Suprapubic skin (tissue), 4 donors: Measurements from ENCODE around the gene CTSH. TPM values are rescaled to one million over a fixed set of nuclear protein-coding genes. Genes with fewer than 3 reads are reported as not detected.
"Not testable (repeated sequence)": the region's sequence is repeated elsewhere in the genome, so short reads cannot be mapped to it uniquely, and the experiment has no call there.

Source experiments
- DNase-seq, 2 donors: peaks; one replicate each; pipeline ENCODE4 v3.0.0-alpha.2; 2019; ENCODE audit warnings: low spot score in 2 of 2
- H3K27ac ChIP-seq: fragments of 200-600 bp; sonication (generic); one replicate; pipeline ENCODE4 v1.5.1; 2019
- H3K27me3 ChIP-seq: fragments of 200-600 bp; sonication (generic); one replicate; pipeline ENCODE4 v1.5.1; 2019
- H3K36me3 ChIP-seq: fragments of 200-600 bp; sonication (generic); one replicate; pipeline ENCODE4 v1.5.1; 2019
- H3K4me1 ChIP-seq: fragments of 200-600 bp; sonication (generic); one replicate; pipeline ENCODE4 v1.5.1; 2019
- H3K4me3 ChIP-seq: fragments of 200-600 bp; sonication (generic); one replicate; pipeline ENCODE4 v1.5.1; 2019; ENCODE audit warnings: mild to moderate bottlenecking
- H3K9me3 ChIP-seq: fragments of 200-600 bp; sonication (generic); one replicate; pipeline ENCODE4 v1.5.1; 2019
- EP300 ChIP-seq: sonication (generic); formaldehyde crosslinking; IDR thresholded peaks from one replicate; pipeline ENCODE4 v1.6.1; 2017; ENCODE audit warnings: antibody characterized with exemption
- POLR2A ChIP-seq, 2 donors: fragments of 450-650 bp; IDR thresholded peaks; one replicate each; pipeline ENCODE4 v1.6.1; 2017; ENCODE audit warnings: antibody characterized with exemption in 2 of 2, mild to moderate bottlenecking in 2 of 2, moderate library complexity in 2 of 2
- POLR2AphosphoS5 ChIP-seq, 3 donors: sonication (generic); formaldehyde crosslinking; IDR thresholded peaks; one replicate each; pipeline ENCODE4 v1.6.1; 2017; ENCODE audit warnings: antibody characterized with exemption in 3 of 3
- WGBS: methylation state at CpG from one replicate; pipeline ENCODE4 v1.1.5; 2018; 5-methylcytosine and 5-hydroxymethylcytosine counted together
- total RNA-seq, 4 donors: library from RNA; depleted of rRNA; stranded (reverse); fragments of >200 nt; gene quantifications; one replicate each; pipeline ENCODE4 v1.1.0, GENCODE V29; 2016
- TF ChIP-seq, protein P1 (sequence below), 2 donors: fragments of 200-600 bp in 1 of 2; fragments of 450-650 bp in 1 of 2; sonication (generic) in 1 of 2; IDR thresholded peaks; one replicate each; pipeline ENCODE4 v1.5.1; 2016 to 2019; ENCODE audit warnings: antibody characterized with exemption in 2 of 2, mild to moderate bottlenecking in 1 of 2, moderate library complexity in 1 of 2

The CTSH gene
- total RNA-seq, 4 donors from 2014 or later, result 98.4 to 308 (median 219) TPM

DNA sequence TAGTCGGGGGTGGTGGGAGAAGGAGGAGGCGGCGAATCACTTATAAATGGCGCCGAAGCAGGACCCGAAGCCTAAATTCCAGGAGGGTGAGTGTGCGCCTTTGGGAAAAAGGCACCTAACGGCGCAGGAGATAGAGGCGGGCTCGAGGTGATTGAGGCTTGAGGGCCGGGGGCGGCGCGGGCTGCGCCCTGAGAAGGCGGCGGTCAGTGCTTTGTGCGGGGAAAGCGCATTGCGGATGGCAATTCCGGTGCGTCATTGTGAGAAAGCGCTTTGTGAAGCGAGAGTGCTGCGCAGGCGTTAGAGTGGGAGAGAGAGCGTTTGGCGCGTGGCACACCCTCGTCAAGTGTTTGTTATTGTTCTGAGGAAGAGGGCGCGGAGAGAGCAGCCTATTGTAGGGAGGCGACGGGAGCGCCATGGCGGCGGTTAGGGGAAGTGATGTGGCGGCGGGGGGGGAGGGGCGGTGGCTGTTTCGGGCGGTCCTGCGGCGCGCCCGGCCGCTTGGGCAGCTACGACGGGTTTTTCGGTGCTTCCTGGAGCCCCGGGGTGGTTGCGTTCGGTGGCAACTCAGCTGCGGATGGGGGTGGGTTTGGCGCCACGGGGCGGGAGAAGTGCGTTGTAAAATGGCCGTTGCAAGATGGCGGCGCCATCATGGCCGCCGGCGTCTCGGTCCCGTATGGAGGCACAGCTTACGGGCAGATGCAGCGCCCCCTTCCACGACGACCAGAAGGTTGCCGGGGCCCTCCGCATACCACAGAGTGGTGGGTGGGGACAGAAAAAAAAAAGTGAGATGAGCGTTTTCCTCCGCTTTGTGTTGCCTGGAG lies 71.7 kb downstream of the CTSH start:
- Histone ChIP-seq H3K27ac (peak overlapping the region; percentile 100), H3K27me3 (no peaks in the 10 kb centered on the region), H3K36me3 (no peaks in the 10 kb centered on the region), H3K4me1 (peaks cover 43% of the 10 kb centered on the region), H3K4me3 (peak overlapping the region; percentile 77), H3K9me3 (no peaks in the 10 kb centered on the region)
- peak; percentile 89 to 91 for DNase-seq
- 0% methylated on average over 47 of the region's 75 CpGs for WGBS
- peak in 1 of 2 donors; percentile 77 for TF ChIP-seq POLR2A (IDR thresholded peaks at IDR 0.05)
- peak in 2 of 3 donors; percentile 30 to 46 for TF ChIP-seq POLR2AphosphoS5 (IDR thresholded peaks at IDR 0.05)
- TF ChIP-seq EP300, result no peak
- TF ChIP-seq, protein P1, sequence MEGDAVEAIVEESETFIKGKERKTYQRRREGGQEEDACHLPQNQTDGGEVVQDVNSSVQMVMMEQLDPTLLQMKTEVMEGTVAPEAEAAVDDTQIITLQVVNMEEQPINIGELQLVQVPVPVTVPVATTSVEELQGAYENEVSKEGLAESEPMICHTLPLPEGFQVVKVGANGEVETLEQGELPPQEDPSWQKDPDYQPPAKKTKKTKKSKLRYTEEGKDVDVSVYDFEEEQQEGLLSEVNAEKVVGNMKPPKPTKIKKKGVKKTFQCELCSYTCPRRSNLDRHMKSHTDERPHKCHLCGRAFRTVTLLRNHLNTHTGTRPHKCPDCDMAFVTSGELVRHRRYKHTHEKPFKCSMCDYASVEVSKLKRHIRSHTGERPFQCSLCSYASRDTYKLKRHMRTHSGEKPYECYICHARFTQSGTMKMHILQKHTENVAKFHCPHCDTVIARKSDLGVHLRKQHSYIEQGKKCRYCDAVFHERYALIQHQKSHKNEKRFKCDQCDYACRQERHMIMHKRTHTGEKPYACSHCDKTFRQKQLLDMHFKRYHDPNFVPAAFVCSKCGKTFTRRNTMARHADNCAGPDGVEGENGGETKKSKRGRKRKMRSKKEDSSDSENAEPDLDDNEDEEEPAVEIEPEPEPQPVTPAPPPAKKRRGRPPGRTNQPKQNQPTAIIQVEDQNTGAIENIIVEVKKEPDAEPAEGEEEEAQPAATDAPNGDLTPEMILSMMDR (IDR thresholded peaks at IDR 0.05), result peak in 1 of 2 donors; percentile 23

DNA sequence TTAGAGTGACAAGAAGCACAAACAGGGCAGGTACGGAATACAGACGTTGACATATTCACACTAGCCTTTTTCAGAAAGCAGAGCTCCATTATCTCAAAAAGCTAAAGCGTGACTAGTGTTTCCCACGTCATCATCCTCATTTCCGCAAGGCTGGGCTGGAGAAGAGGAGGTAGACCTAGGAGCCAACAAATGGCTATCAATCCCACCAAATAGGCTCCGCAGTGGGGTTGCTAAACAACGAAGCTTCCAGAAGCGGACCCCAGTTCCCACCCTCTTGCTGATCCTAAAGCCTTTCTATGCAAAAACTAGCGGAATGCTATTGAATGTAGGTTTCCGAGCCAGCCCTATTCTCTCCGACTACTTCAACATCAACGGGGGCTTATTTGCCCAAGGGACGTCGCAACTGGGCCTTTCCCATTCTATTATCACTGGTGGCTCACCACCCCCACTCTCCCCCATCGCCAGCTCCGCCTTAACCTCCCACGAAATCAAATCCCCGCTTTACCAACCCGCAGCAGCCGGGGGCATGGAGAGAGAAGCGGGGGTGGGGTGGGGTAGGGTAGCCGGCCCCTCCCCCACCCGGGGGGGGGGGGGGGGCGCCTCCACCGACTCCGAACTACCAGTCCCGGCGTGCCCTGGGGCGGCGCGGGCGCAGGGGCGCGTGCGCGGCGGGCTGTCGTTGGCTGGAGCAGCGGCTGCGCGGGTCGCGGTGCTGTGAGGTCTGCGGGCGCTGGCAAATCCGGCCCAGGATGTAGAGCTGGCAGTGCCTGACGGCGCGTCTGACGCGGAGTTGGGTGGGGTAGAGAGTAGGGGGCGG lies 72.5 kb downstream of the CTSH start, which contains the start of gene MORF4L1:
TSS of gene MORF4L1 (plus strand) at position 736 of the 817 bp plus-strand sequence. CDS start 128 bp downstream, outside the sequence.
- WGBS, result 15% methylated on average over 23 of the region's 52 CpGs

DNA sequence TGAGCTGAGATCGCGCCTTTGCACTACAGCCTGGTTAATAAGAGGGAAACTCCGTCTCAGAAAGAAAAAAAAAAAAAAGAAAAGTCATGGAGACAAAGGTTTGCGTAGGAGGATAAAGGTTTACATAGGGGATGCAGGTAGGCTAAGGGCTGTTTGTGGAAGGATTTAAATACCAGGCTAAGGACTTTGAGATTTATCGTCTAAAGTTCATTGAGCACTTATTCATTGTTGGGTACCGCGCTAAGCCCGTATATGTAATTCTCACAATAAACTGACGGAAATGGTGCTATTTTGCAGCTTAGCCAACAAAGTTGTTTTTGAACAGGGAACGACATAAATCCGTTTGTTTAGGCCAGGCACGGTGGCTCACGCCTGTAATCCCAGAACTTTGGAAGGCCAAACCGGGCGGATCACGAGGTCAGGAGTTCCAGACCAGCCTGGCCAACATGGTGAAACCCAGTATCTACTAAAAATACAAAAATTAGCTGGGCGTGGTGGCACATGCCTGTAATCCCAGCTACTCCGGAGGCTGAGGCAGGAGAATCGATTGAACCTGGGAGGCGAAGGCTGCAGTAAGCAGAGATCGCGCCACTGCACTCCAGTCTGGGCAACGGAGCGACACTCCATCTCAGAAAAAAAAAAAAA lies 73.2 kb downstream of the CTSH start:
- peak overlapping the region; percentile 100 for H3K27ac ChIP-seq
- not testable (repeated sequence) for H3K36me3 ChIP-seq, H3K9me3 ChIP-seq, DNase-seq, H3K27me3 ChIP-seq, H3K4me3 ChIP-seq
- 83% methylated on average over 24 of the region's 24 CpGs for WGBS
- H3K4me1 ChIP-seq, result peaks cover 27% of the 10 kb centered on the region

More for the DNA sequence above, 72.5 kb downstream of the CTSH start, which contains the start of gene MORF4L1:
- Histone ChIP-seq H3K4me1 (peaks cover 35% of the 10 kb centered on the region), H3K27ac (peak within 1 kb of the TSS; percentile 100), H3K9me3 (no peaks in the 10 kb centered on the region), H3K36me3 (no peaks in the 10 kb centered on the region), H3K27me3 (no peaks in the 10 kb centered on the region), H3K4me3 (peak within 1 kb of the TSS; percentile 77)
- TF ChIP-seq EP300 (no peak), POLR2A (IDR thresholded peaks at IDR 0.05) (no peak), POLR2AphosphoS5 (IDR thresholded peaks at IDR 0.05) (no peak)
- TF ChIP-seq, protein P1 (IDR thresholded peaks at IDR 0.05), result no peak
- peak; percentile 96 for DNase-seq

Other genes starting within 250 kb of the CTSH start
- gene ADAMTS7, start 133.6 kb downstream of the CTSH start, total RNA-seq, result 1 to 10 TPM; 1.1 to 1.2 (median 1.2) TPM
- gene MORF4L1, start 72.2 kb downstream of the CTSH start, total RNA-seq, result 100 to 1,000 TPM; 103 to 149 (median 127) TPM
- gene RASGRF1, start 145.7 kb upstream of the CTSH start, total RNA-seq, result under 1 TPM in 1 of 4 donors, not detected in 3; 0.80 TPM